ENCODE measurements around the gene POMT1. TPM values are rescaled to one million over a fixed set of nuclear protein-coding genes. Genes with fewer than 3 reads are reported as not detected.
A peak's percentile ranks its signal among the peaks of the same experiment; 100 is the strongest.
"Not testable (repeated sequence)": the region's sequence is repeated elsewhere in the genome, so short reads cannot be mapped to it uniquely, and the experiment has no call there.

The POMT1 gene
- 40.0 and 43.9 TPM in 2 replicates for total RNA-seq

- DNase-seq (ENCODE audit: extremely low read depth, low read depth, low spot score): peak; percentile 12
Observed at GRCh38 chr9:131502781-131503625, at the start of gene POMT1. POMT1 (plus strand) TSS chr9:131502918; CDS start chr9:131504219, 1,301 bp downstream.

- no peak for DNase-seq (ENCODE audit: extremely low read depth, low read depth, low spot score)
Observed at GRCh38 chr9:131454028-131454427, 48.7 kb upstream of the POMT1 start.

GRCh38 chr9:131455655-131456054 lies 47.1 kb upstream of the POMT1 start:
- not testable (repeated sequence) for DNase-seq (ENCODE audit: extremely low read depth, low read depth, low spot score)

GRCh38 chr9:131457746-131458145 lies 45.0 kb upstream of the POMT1 start:
- no peak for DNase-seq (ENCODE audit: extremely low read depth, low read depth, low spot score)

GRCh38 chr9:131459056-131459455 lies 43.7 kb upstream of the POMT1 start:
- no peak for DNase-seq (ENCODE audit: extremely low read depth, low read depth, low spot score)

- no peak for DNase-seq (ENCODE audit: extremely low read depth, low read depth, low spot score)
Observed at GRCh38 chr9:131461166-131461565, 41.6 kb upstream of the POMT1 start.

GRCh38 chr9:131464354-131465000 lies 38.2 kb upstream of the POMT1 start:
- DNase-seq (ENCODE audit: extremely low read depth, low read depth, low spot score): no peak

- no peak for DNase-seq (ENCODE audit: extremely low read depth, low read depth, low spot score)
Observed at GRCh38 chr9:131465401-131465800, 37.3 kb upstream of the POMT1 start.

GRCh38 chr9:131467214-131467935 lies 35.3 kb upstream of the POMT1 start:
- no peak for DNase-seq (ENCODE audit: extremely low read depth, low read depth, low spot score)

- DNase-seq (ENCODE audit: extremely low read depth, low read depth, low spot score): no peak
Observed at GRCh38 chr9:131468031-131468430, 34.7 kb upstream of the POMT1 start.

- no peak for DNase-seq (ENCODE audit: extremely low read depth, low read depth, low spot score)
Observed at GRCh38 chr9:131469356-131469755, 33.4 kb upstream of the POMT1 start.

GRCh38 chr9:131469951-131470350 lies 32.8 kb upstream of the POMT1 start:
- DNase-seq (ENCODE audit: extremely low read depth, low read depth, low spot score): no peak

- no peak for DNase-seq (ENCODE audit: extremely low read depth, low read depth, low spot score)
Observed at GRCh38 chr9:131470581-131470991, 32.1 kb upstream of the POMT1 start.

GRCh38 chr9:131472085-131472484 lies 30.6 kb upstream of the POMT1 start:
- DNase-seq (ENCODE audit: extremely low read depth, low read depth, low spot score): not testable (repeated sequence)

GRCh38 chr9:131473198-131473885 lies 29.4 kb upstream of the POMT1 start:
- no peak for DNase-seq (ENCODE audit: extremely low read depth, low read depth, low spot score)

GRCh38 chr9:131473891-131474290 lies 28.8 kb upstream of the POMT1 start:
- DNase-seq (ENCODE audit: extremely low read depth, low read depth, low spot score): no peak

GRCh38 chr9:131474711-131475110 lies 28.0 kb upstream of the POMT1 start:
- DNase-seq (ENCODE audit: extremely low read depth, low read depth, low spot score): no peak

GRCh38 chr9:131475111-131475955 lies 27.4 kb upstream of the POMT1 start:
- no peak for DNase-seq (ENCODE audit: extremely low read depth, low read depth, low spot score)

GRCh38 chr9:131475956-131476776 lies 26.6 kb upstream of the POMT1 start:
- no peak for DNase-seq (ENCODE audit: extremely low read depth, low read depth, low spot score)

Data from glomerular endothelial cell (primary cell).